GM10266 (cell line): ENCODE measurements around the gene CR1.
"Not testable (repeated sequence)": the region's sequence is repeated elsewhere in the genome, so short reads cannot be mapped to it uniquely, and the experiment has no call there.

Source experiments
- DNase-seq: peaks from one replicate; pipeline ENCODE4 v3.0.0; 2012; ENCODE audit errors: extremely low spot score
- CTCF ChIP-seq: IDR thresholded peaks from 2 replicates; pipeline ENCODE4 v1.5.1; 2012; ENCODE audit warnings: mild to moderate bottlenecking, low read depth; ENCODE audit not compliant: control insufficient read depth, insufficient read depth; ENCODE audit errors: missing control alignments

CR1 gene

GRCh38 chr1:207519505-207520399 lies 23.8 kb downstream of the CR1 start:
- no peak for TF ChIP-seq CTCF
- no peak for DNase-seq

GRCh38 chr1:207520400-207521345 lies 24.7 kb downstream of the CR1 start:
- DNase-seq, result not testable (repeated sequence)

- not testable (repeated sequence) for DNase-seq
Observed at GRCh38 chr1:207525239-207525638, 29.3 kb downstream of the CR1 start.

- not testable (repeated sequence) for DNase-seq
Observed at GRCh38 chr1:207528401-207528800, 32.4 kb downstream of the CR1 start.

- DNase-seq, result not testable (repeated sequence)
Observed at GRCh38 chr1:207536263-207536662, 40.3 kb downstream of the CR1 start.

- DNase-seq, result not testable (repeated sequence)
Observed at GRCh38 chr1:207546677-207547357, 50.9 kb downstream of the CR1 start.

- DNase-seq, result not testable (repeated sequence)
Observed at GRCh38 chr1:207554823-207555222, 58.9 kb downstream of the CR1 start.

- DNase-seq, result no peak
- peak; percentile 40 for TF ChIP-seq CTCF
Observed at GRCh38 chr1:207565546-207566468, 69.8 kb downstream of the CR1 start.

- DNase-seq, result not testable (repeated sequence)
Observed at GRCh38 chr1:207571926-207572325, 76.0 kb downstream of the CR1 start.

GRCh38 chr1:207573074-207573473 lies 77.1 kb downstream of the CR1 start:
- not testable (repeated sequence) for DNase-seq

- not testable (repeated sequence) for DNase-seq
Observed at GRCh38 chr1:207575381-207575780, 79.4 kb downstream of the CR1 start.
